CD14-positive monocyte (primary cell): Measurements from ENCODE around the gene TRRAP. TPM values are rescaled to one million over a fixed set of nuclear protein-coding genes. Genes with fewer than 3 reads are reported as not detected.

Source experiments
- DNase-seq, 3 donors: peaks; one replicate each; pipeline ENCODE4 v3.0.0-alpha.2; 2011 to 2022
- H2AFZ ChIP-seq: 2 replicates; pipeline ENCODE4 v1.6.0; 2012; ENCODE audit warnings: mild to moderate bottlenecking, low read depth, low read length, inconsistent platforms; ENCODE audit not compliant: insufficient read depth, poor library complexity, severe bottlenecking
- H3K27ac ChIP-seq, 2 donors: 1 replicate in 1 of 2; 2 replicates in 1 of 2; pipeline ENCODE4 v1.5.1; 2012 to 2013; ENCODE audit warnings: low read length in 2 of 2, control low read depth in 1 of 2, inconsistent platforms in 1 of 2, low read depth in 1 of 2, mild to moderate bottlenecking in 1 of 2
- H3K27me3 ChIP-seq, 2 donors: one replicate each; pipeline versions ENCODE4 v1.6.0 to v1.6.1; 2011 to 2013; ENCODE audit warnings: low read length in 2 of 2; ENCODE audit not compliant: control insufficient read depth in 2 of 2, insufficient read depth in 2 of 2
- H3K36me3 ChIP-seq, 2 donors: replicated peaks in 1 of 2; 1 replicate in 1 of 2; 2 replicates in 1 of 2; pipeline versions ENCODE4 v1.5.1 to v1.6.1; 2012 to 2013; ENCODE audit warnings: low read length in 2 of 2, control low read depth in 1 of 2, inconsistent platforms in 1 of 2, mild to moderate bottlenecking in 1 of 2; ENCODE audit not compliant: insufficient read depth in 2 of 2, control insufficient read depth in 1 of 2
- H3K4me1 ChIP-seq, 2 donors: 1 replicate in 1 of 2; 2 replicates in 1 of 2; pipeline versions ENCODE4 v1.5.1 to v1.6.1; 2012 to 2013; ENCODE audit warnings: low read length in 2 of 2, control low read depth in 1 of 2, inconsistent platforms in 1 of 2, mild to moderate bottlenecking in 1 of 2, moderate library complexity in 1 of 2; ENCODE audit not compliant: insufficient read depth in 2 of 2, control insufficient read depth in 1 of 2
- H3K4me2 ChIP-seq: replicated peaks from 2 replicates; pipeline ENCODE3; 2012; ENCODE audit warnings: low read length, moderate library complexity, mild to moderate bottlenecking; ENCODE audit not compliant: poor library complexity, severe bottlenecking; ENCODE audit errors: extremely low read depth
- H3K4me3 ChIP-seq, 3 experiments: fragments of 200-600 bp in 1 of 3; sonication (generic) in 1 of 3; replicated peaks in 1 of 3; 1 replicate in 2 of 3; 2 replicates in 1 of 3; pipeline ENCODE4 v1.5.1; 2011 to 2013; ENCODE audit warnings: low read length in 3 of 3, mild to moderate bottlenecking in 3 of 3, control low read depth in 2 of 3, low read depth in 2 of 3, inconsistent platforms in 1 of 3, moderate library complexity in 1 of 3
- H3K79me2 ChIP-seq: 2 replicates; pipeline ENCODE4 v1.6.0; 2012; ENCODE audit warnings: mild to moderate bottlenecking, control low read depth, inconsistent platforms, low read length, moderate library complexity; ENCODE audit not compliant: insufficient read depth
- H3K9ac ChIP-seq: 2 replicates; pipeline ENCODE4 v1.6.0; 2017; ENCODE audit warnings: low read length, mild to moderate bottlenecking; ENCODE audit not compliant: insufficient read depth, poor library complexity, severe bottlenecking
- H3K9me3 ChIP-seq, 2 donors: replicated peaks in 1 of 2; 1 replicate in 1 of 2; 2 replicates in 1 of 2; pipeline versions ENCODE4 v1.5.1 to v1.6.1; 2012 to 2013; ENCODE audit warnings: low read length in 2 of 2, control low read depth in 1 of 2; ENCODE audit not compliant: control insufficient read depth in 1 of 2, insufficient read depth in 1 of 2
- H4K20me1 ChIP-seq: 2 replicates; pipeline ENCODE4 v1.6.0; 2012; ENCODE audit warnings: mild to moderate bottlenecking, low read length, control low read depth, moderate library complexity; ENCODE audit not compliant: insufficient read depth
- H3K27ac Mint-ChIP-seq, 7 donors: one replicate each; pipeline ENCODE4 v1.8.0; 2020; ENCODE audit warnings: mild to moderate bottlenecking in 7 of 7, mixed read lengths in 7 of 7, moderate library complexity in 6 of 7, inconsistent platforms in 2 of 7
- H3K27me3 Mint-ChIP-seq, 3 donors: one replicate each; pipeline ENCODE4 v1.8.0; 2021 to 2022; ENCODE audit warnings: low read depth in 3 of 3, mild to moderate bottlenecking in 3 of 3, mixed read lengths in 3 of 3, moderate library complexity in 3 of 3, inconsistent platforms in 1 of 3
- H3K36me3 Mint-ChIP-seq, 2 donors: one replicate each; pipeline ENCODE4 v1.8.0; 2020; ENCODE audit warnings: mixed read lengths in 2 of 2, inconsistent platforms in 1 of 2, mild to moderate bottlenecking in 1 of 2
- H3K4me1 Mint-ChIP-seq: one replicate; pipeline ENCODE4 v1.8.0; 2020; ENCODE audit warnings: mild to moderate bottlenecking, mixed read lengths
- H3K4me3 Mint-ChIP-seq, 2 donors: one replicate each; pipeline ENCODE4 v1.8.0; 2020; ENCODE audit warnings: mild to moderate bottlenecking in 2 of 2, mixed read lengths in 2 of 2, moderate library complexity in 1 of 2
- H3K9me3 Mint-ChIP-seq, 7 donors: one replicate each; pipeline ENCODE4 v1.8.0; 2020 to 2022; ENCODE audit warnings: mixed read lengths in 7 of 7, mild to moderate bottlenecking in 6 of 7, moderate library complexity in 6 of 7, inconsistent platforms in 2 of 7
- CTCF ChIP-seq: fragments of 200-600 bp; IDR thresholded peaks from one replicate; pipeline ENCODE4 v1.8.0; 2022; ENCODE audit warnings: antibody characterized with exemption, mild to moderate bottlenecking
- WGBS: methylation state at CpG from one replicate; pipeline ENCODE4 v1.1.5; 2013; ENCODE audit warnings: missing lambda C conversion rate; ENCODE audit not compliant: insufficient coverage; 5-methylcytosine and 5-hydroxymethylcytosine counted together
- intact Hi-C, 2 donors: fragments of 100-400 bp; cut with micrococcal nuclease; formaldehyde crosslinking; loops; one replicate each; pipeline versions ENCODE4 v1.15.0 to v1.15.1; 2023
- polyA plus RNA-seq, 3 donors: library from polyadenylated mRNA; depleted of rRNA in 1 of 3; unstranded in 2 of 3; stranded (reverse) in 1 of 3; fragments of 300-500 nt in 2 of 3; fragments of >200 nt in 1 of 3; fragmentation: Illumina TruSeq in 2 of 3; gene quantifications; 1 replicate in 2 of 3; 2 replicates in 1 of 3; pipeline ENCODE4 v1.2.3, GENCODE V29; 2012 to 2021

The TRRAP gene
- polyA plus RNA-seq, 3 donors: 0.67 to 12.2 (median 1.2) TPM

GRCh38 chr7:98908585-98908984, 30.3 kb downstream of the TRRAP start:
- Histone ChIP-seq H3K4me1 (no peaks in the 10 kb centered on the region), H3K27me3 (no peaks in the 10 kb centered on the region), H4K20me1 (no peaks in the 10 kb centered on the region), H3K79me2 (no peaks in the 10 kb centered on the region), H2AFZ (no peak overlapping the region), H3K4me2 (no peak overlapping the region), H3K36me3 (peaks cover 85 to 98% of the 10 kb centered on the region in 2 donors), H3K4me3 (no peak overlapping the region), H3K9ac (no peak overlapping the region), H3K27ac (no peak overlapping the region), H3K9me3 (no peaks in the 10 kb centered on the region)
- Mint-ChIP-seq H3K4me1 (no peaks in the 10 kb centered on the region), H3K9me3 (no peaks in the 10 kb centered on the region), H3K27ac (no peak overlapping the region), H3K36me3 (peaks cover 85 to 97% of the 10 kb centered on the region in 2 donors), H3K4me3 (no peak overlapping the region), H3K27me3 (no peaks in the 10 kb centered on the region)
- no peak for DNase-seq
- WGBS: 97% methylated on average over 17 of the region's 19 CpGs
- TF ChIP-seq CTCF: no peak
- intact Hi-C loops: loop anchor here (10.0 kb wide), 2 partner anchors 56 to 66 kb away; no protein-coding TSS in a partner anchor

- Histone ChIP-seq H3K4me3 (no peak overlapping the region), H3K27me3 (no peaks in the 10 kb centered on the region), H3K36me3 (peaks cover 89 to 95% of the 10 kb centered on the region in 2 donors), H3K9ac (no peak overlapping the region), H3K27ac (no peak overlapping the region), H4K20me1 (no peaks in the 10 kb centered on the region), H3K4me1 (no peaks in the 10 kb centered on the region), H2AFZ (no peak overlapping the region), H3K9me3 (no peaks in the 10 kb centered on the region), H3K79me2 (no peaks in the 10 kb centered on the region), H3K4me2 (no peak overlapping the region)
- no peak overlapping the region for H3K4me3 Mint-ChIP-seq
- no peak overlapping the region for H3K27ac Mint-ChIP-seq
- H3K27me3 Mint-ChIP-seq: no peaks in the 10 kb centered on the region
- intact Hi-C loops: loop anchor here (10.0 kb wide), 2 partner anchors 55 to 65 kb away; no protein-coding TSS in a partner anchor
- H3K36me3 Mint-ChIP-seq: peaks cover 85 to 97% of the 10 kb centered on the region in 2 donors
- 100% methylated on average over 3 of the region's 8 CpGs for WGBS
- H3K9me3 Mint-ChIP-seq: no peaks in the 10 kb centered on the region
- no peak for DNase-seq
- H3K4me1 Mint-ChIP-seq: no peaks in the 10 kb centered on the region
- TF ChIP-seq CTCF: no peak
Observed at GRCh38 chr7:98909487-98909886, 31.2 kb downstream of the TRRAP start.
